ENCODE measurements around the gene SIK1. TPM values are rescaled to one million over a fixed set of nuclear protein-coding genes. Genes with fewer than 3 reads are reported as not detected.
A peak's percentile ranks its signal among the peaks of the same experiment; 100 is the strongest.
"Not testable (repeated sequence)": the region's sequence is repeated elsewhere in the genome, so short reads cannot be mapped to it uniquely, and the experiment has no call there.

The SIK1 gene
- total RNA-seq, result 33.5 TPM

DNA sequence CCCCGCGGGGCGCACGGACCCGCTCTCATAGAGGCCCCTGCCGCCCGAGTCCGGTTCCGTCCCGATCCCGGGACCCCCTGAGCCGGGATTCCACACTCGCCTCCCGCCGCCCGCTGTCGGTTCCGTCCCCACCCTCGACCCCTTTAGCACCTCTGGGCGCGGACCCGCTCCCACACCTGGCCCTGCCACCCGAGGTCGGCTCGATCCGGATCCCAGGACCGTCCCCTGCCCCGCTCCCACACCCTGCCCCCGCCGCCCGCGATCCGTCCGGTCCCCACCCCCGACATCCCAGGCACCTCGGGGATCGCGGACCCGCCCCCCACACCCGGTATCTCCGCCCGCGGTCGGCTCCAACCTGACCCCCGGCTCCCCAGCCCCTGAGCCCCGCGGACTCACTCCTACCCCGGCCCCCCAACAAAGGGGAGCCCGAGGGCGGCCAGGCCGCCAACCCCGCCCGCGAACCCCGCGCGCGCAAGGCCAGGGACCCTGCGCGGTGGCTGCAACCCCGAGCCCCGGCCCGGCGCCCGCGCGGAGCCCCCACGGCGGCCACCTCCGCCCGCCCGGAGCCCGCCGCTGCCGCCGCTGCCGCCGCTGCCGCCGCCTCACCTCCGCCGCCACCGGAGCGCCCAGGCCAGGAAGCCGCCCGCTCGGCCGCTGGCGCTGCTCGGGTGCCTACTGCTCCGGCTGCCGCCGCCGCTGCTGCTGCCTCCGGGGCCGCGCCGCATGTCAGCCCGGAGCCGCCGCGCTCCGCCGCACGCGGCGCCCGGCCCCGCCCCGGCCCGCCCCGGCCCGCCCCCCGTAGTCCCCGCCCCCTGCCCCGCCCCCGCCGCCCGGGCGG is at the start of gene SIK1:
TSS of gene SIK1 (minus strand) at position 728 of the 838 bp plus-strand sequence. CDS start 953 bp downstream, outside the sequence.
- peak; percentile 10 for DNase-seq (ENCODE audit: low spot score)

DNA sequence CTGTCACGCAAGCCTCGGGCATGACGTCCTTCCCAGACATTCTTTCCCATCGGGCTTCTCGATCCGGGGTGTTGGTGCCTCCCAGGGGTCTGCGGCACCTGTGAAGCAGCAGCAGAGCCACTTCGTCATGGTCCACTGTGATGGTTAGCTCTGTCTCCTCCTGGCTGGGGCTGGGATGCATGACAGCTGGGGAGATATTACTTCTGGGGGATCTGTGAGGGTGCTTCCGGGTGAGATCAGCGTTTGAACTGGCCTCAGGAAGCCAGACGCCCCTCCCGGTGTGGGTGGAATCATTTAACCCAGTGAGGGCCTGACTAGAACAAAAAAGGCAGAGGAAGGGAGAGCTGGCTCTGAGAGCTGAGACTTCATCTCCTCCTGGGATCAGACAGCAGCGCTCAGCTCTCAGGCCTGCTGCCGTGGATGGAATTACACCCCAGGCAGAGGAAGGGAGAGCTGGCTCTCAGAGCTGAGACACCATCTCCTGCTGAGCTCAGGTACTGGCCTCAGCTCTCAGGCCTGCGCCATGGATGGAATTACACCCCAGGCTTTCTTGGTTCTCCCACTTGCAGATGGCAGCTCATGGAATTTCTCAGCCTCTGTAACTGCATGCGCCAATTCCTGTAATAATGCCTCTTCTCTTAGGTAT is 44.8 kb upstream of the SIK1 start:
- not testable (repeated sequence) for DNase-seq (ENCODE audit: low spot score)

DNA sequence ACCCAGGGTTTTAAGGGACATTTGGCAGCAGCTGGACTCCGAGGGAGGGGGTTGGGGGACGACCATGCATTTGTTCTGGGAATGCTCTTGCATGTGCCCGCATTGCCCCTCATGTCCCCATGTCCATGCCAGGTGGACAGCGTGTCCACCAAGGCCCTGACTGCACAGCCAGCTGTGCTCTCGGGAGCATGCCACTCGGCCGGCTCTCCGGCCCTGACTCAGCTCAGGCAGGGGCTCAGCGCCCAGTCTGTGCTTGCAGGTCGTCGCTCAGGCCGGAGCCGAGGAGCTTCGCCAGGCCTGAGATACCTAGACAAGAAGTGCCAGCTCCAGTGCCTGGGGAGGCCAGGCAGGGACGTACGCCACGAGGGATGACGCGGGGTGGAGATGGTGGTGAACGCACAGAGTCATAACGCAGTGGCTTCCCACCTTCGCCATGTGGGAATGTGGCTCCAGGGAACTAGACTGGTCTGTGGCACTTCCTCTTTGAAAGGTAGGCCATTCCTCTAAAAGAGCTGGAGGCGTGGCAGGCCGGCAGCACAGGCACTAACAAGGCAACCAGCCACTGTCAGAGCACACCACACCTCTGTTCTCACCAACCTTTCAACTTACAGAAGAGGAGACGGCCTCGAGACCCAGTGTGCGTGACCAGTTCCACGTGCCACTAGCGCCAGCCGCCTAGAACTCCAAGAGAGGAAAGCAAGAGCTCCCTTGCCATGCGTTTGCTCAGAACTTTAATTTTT is 43.0 kb upstream of the SIK1 start:
- not testable (repeated sequence) for DNase-seq (ENCODE audit: low spot score)

DNA sequence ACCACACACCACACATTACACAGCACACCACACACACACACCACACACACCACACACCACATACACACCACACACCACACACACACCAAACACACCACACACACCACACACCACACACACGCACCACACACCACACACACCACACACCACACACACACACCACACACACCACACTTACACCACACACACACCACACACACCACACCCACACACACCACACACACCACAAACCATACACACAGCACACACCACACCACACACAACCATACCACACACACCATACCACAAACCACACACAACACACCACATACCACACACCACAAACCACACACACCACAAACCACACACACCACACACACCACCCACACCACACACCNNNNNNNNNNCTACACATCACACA is 40.9 kb upstream of the SIK1 start:
- no peak for DNase-seq (ENCODE audit: low spot score)

DNA sequence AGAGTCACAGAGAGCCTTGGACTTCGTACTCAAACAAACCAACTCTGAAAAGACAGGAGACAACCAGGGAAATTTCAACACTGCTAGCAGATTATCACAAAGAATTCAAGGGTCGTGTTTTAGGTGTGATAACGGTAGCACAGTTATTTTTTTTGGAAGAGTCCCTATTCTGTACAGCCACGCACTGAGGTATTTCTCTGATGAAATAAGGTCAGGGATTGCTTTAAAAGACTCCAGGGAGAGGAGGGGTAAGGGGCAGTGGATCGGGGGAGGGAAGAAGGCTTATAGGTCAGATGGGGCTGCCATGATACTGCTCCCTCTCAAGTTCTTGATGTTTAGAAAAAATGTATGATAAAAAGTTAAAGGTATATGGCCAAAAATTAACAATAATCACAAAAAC is 38.2 kb upstream of the SIK1 start:
- not testable (repeated sequence) for DNase-seq (ENCODE audit: low spot score)

DNA sequence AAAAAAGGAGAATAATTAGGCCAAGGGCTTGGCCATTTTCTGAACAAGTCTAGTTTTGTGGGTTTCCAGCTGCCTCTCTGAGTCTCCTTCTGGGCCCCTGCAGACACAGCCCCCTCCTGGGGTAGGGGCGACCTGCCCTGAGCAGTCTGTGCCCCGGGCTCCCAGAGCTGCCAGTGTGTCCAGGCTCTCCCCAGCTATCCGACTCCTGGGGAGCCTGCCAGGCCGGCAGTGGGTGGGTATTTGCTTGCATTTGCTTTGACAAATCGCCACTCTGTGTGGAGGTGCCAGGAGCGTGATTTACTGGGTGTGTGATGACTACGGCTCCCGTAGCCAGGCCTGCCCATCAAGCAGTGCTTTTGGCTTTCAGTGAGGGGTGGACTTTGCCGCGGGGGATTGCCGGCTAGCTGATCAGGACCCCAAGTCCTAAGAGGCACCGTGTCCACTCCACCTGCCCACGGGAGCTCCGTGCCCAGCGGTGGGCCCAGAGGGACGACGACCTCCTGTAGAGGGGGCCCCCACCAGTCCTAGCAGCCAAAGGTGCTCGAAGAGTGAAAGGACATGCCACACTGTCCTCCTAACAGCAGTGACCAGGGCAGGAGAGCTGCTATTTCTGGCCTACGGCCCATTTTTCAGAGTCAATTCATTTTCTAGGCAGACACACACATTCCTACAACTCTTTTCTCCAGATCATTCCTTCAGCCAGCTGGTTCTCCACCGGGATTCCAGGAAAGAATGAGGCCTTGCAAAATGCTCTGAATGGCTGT is 36.7 kb upstream of the SIK1 start:
- DNase-seq (ENCODE audit: low spot score), result peak; percentile 9

DNA sequence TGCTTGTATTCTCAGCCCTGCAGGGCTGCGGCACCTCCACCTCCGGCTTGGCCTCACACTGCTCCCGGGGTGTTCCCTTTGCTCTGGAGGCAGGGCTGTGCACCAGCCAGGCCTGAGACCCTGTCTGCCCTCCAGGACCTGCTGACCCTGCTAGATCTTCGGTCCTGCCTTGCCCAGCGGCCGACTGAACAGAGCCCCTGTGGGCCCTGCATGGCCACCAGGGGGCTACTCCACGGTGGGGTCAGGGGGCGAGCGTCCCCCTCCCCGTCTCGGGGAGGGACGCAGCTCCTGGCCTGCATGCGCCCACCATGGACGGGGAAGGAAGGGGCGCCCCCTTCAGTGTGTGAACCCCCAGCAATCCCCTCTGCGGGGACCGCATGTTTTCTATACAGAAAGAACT is 36.0 kb upstream of the SIK1 start:
- DNase-seq (ENCODE audit: low spot score), result not testable (repeated sequence)

DNA sequence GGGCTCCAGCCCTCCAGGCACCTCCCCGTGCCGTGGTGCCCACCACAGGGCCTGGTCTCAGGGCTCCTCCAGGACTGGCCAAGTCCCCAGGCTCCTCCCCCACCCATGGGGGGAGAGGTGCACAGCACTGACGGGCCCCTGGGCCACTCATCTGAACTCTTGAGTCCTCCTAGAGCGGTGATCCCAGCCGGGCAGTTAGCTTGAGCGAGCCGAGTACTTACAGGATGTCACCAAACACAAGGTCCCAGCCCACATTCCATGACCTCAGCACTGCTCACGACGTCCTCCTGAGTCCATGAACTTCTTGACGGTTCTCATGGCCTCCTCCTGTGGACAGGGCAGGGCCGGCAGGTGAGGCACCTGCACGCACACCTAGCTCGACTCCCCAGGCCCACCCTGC is 33.5 kb upstream of the SIK1 start:
- not testable (repeated sequence) for DNase-seq (ENCODE audit: low spot score)

DNA sequence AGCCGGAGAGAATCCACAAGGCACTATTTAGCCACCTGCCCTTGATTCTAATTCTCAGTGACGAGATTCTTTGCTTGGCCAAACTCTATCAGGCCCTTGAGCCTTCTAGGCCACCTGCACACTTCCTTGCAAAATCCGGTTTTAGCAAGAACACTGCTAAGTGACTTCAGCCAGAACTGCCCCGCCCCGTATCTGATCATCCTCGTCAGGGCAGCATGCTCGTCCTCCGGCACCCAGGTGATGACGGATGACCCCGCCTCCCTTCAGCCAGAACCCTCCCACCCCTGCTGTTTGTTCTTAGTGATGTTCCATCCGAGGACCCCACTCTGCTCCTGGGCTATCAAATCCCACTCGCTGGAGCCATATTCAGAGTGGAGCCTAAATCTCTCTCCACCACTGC is 32.1 kb upstream of the SIK1 start:
- DNase-seq (ENCODE audit: low spot score), result not testable (repeated sequence)

DNA sequence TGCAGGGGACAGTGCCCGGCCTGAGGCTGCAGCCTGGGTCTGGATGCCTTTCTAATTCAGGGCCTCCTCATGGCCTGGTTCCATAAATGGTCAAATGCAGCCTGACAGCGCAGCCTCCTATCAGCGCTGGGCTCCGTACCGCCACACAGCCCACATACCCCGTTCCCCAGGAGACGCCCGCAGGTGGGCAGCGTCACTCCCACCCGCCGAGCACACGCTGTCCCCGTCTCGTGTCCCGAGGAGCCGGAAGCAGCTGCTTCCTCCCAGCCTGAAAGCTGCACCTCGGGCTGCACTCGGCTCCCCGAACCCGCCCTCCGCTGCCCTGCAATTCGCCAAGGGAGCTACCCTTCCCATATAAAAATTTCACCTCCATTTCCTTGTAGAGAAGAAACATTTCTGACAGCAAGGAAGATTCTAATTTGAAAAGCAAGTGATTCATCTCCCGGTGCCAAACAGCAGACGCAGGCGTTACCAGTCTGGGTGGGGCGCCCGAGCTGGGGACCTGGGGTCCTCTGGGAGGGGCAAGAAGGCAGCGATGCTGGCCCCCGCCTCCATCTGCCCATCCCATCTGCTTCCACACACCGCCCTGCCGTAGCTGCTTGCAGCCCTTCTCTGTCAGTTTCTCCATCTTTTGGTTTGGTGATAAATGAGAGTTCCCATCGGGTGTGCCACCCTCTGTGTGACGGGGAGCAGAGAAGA is 29.8 kb upstream of the SIK1 start:
- not testable (repeated sequence) for DNase-seq (ENCODE audit: low spot score)

DNA sequence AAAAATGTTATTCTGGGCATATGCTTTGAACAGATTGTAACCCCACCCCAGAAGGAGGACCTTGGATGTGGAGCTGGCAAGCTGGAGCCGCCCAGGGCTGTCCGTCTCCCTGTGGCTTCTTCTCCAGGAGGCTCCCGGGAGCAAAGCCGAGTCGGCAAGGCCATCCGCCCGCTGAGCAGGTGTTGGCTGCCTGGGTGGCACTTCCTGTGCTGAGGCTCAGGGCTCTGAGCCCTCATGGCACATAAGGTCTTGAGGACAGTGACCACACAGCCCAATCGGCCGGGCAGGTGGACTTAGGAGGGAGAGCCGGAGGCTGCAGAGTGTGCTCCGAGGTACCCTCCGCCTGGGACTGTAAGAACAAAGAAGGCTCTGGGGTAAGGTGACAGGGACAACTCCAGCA is 28.8 kb upstream of the SIK1 start:
- DNase-seq (ENCODE audit: low spot score), result not testable (repeated sequence)

DNA sequence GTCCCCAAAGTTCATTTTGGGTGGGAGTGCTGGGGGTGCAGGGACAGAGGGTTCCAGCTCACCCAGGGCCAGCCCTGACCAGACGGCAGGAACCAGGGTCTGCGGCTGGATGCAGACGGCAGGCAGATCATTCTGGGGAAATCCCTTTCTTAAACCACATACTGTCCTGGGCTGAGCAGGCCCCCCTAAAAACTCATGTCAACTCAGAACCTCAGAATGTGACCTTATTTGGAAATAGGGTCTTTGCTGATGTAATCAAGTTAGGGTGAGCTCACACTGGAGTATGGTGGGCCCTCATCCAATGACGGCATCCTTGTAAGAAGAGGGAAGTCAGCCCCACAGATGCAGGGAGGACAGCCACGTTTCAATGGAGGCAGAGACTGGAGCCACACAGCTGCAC is 27.2 kb upstream of the SIK1 start:
- DNase-seq (ENCODE audit: low spot score), result not testable (repeated sequence)

DNA sequence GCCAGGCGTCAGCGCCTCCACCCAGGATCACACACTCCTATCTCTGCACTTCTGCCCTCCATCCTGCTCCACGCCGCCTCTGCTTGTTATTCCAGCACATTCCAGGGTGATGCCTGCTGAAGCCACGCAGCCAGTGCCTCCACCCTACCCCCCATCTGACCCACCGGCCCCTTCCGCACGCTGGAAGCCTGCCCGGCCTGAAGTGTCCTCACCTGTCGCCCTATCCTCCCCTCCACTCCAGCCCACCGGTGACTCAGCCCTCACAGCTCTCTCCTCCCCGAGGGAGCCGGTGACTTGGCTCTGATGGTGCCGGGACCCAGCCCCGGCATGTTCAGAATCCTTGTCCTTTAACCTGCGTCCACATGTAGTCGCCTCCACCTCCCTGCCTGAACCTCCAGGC is 24.9 kb upstream of the SIK1 start:
- DNase-seq (ENCODE audit: low spot score), result not testable (repeated sequence)

DNA sequence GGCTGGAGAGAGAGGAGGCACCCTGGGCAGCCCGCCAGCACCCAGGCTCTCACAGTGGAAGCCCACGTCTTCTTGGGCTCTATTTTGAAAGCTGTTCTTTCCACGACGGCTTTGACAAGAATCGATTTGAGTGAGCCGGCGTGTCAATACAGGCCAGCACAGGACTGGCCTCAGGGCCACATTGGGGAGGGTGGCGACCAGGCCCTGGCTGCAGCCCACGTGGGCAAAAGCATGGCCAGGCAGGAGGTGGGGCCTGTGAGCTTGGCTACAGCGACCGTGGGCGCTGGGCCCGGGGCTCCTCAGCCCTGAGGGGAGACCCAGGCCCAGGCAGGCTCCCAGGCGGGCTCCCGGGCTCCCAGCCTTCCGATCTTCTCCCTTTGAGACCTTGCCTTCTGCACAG is 23.4 kb upstream of the SIK1 start:
- not testable (repeated sequence) for DNase-seq (ENCODE audit: low spot score)

DNA sequence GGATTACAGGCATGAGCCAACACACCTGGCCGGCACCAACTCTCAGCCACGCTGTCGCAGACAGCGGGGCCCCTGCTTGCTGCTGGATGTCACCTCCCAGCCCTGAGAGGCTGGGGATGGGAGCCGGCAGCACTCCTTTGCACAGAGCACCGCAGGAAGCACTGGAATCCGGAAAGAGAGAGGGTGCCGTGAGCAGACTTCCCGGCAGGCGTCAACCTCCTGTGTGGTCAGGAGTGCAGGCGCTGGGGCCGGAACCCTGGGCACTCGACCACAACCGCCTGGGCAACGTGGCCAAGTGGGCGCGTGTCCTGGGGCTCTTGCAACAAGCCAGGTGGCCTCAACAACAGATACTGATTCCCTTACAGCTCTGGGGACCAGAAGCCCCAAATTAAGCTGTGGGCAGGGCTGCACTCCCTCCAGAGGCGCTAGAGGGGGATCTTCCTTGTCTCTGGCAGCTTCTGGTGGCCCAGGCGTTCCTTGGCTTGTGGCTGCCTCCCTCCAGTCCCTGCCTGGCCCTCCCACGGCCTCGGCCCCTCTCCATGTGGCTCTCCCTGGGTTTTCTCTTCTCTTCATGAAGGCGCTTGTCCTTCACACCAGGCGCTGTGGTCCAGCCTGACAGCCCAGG is 20.5 kb upstream of the SIK1 start:
- DNase-seq (ENCODE audit: low spot score), result not testable (repeated sequence)

DNA sequence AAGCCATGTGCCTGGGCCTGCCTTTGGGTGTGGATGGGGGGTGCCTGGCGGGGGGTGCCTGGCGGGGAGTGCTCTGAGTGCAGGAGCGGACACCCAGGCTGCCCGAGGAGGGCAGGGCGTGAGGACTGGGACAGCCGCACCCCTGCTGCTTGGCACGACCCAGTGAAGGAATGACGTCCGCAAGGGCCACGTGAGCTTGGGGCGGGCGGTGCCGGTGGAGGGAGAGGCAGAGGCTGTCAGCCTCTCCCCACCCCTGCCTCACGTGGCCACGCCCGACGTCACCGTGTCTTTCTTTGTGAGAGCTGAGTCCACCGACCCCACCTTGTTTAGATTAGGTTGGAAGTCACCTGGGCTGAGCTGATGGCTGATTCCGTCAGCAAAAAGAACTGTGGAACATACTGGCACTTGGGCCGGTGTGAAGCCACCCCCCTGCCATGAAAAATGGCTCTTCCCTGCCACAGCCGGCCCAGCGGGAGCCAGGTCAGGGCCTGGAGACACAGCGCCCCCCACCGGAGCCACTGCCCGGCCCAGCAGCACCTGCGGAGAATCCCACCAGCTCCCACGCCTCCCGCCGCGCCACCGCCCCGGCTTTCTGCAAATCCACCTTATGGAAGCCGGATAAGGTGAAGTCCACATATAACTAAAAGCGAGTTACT is 19.5 kb upstream of the SIK1 start:
- DNase-seq (ENCODE audit: low spot score), result not testable (repeated sequence)

DNA sequence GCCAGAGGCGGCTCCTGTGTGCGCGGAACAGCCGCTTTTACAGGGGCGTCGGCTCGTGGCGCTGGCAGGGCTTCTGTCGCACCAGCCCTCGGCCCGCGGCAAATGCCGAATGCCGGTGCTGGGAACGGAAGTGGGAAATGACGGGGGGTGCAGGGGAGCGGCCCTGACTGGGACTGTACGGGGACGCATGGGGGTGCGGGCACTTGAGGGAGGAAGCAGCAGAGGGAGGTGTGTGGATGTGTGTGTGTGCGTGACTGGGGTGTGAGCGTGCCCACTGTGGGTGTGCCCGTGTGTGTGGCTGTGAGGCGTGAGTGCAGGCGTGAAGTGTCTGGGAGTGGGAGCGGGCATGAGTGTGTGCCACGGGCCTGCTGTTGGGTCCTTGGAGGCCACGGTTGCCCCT is 17.6 kb upstream of the SIK1 start:
- DNase-seq (ENCODE audit: low spot score), result peak; percentile 9

DNA sequence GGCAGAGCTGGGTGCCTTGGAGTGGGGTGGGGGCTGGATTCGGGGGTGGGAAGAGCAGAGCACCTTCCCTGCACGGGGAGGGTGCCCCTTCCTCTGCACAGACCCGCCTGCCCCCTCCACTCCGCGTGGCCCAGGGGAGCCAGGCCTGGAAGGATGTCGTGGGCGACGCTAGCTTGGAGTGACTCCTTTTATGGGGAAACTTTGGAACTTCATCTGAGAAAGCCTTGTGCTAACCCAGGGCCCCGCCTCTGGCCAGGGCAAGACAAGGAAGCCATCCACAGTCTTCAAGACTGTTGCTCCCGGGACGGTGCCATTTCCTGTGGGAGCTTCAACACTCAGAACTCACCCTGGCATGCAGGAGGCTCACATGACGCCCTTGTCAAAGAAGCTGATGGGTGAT is 15.6 kb upstream of the SIK1 start:
- DNase-seq (ENCODE audit: low spot score), result not testable (repeated sequence)

DNA sequence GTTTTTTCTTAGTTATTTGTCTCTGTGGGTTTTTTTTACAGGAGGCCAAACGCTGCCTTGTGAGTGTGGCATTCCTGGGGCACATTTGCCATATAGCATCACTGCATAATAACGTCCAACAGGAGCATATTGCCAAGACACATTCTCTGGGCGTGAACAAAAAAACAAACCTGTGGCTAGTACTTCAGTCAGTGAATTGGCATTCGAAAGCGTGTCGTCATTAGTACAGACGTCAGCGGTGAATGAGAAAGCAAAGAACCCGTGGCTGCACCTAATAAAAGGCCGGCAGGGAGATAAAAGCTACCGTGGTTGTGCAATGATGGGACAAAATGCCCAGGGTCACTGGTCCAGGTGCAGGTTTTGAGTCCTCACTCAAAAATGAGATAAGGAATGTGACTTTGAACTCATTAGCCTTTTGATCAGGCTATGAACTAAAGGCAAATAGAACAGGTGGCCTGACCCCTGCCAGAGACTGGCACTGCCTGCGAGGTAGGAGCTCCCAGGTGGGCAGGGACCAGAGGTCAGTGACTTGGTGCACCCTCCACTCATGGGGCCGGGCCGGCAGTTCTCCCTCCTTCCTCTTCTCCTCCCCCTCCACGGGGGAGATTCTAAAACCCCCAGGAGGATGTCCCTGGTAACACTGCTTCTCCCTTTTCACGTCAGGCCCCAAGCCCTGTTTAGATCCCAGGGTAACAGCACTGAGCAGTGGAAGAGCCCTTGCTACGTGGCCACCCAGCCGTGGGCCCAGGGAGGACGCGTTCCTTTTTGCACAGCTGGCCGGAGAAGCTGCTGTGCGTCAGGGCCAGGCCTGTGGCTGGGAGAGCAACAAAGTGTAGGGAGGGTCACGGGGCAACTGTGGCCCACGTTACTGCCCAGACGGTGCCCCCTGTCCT is 14.2 kb upstream of the SIK1 start:
- not testable (repeated sequence) for DNase-seq (ENCODE audit: low spot score)
